Mesothelial cell of epicardium (in vitro differentiated cells): Measurements from ENCODE around the gene ATP6V0D1. TPM values are rescaled to one million over a fixed set of nuclear protein-coding genes. Genes with fewer than 3 reads are reported as not detected.
A peak's percentile ranks its signal among the peaks of the same experiment; 100 is the strongest.
"Not testable (repeated sequence)": the region's sequence is repeated elsewhere in the genome, so short reads cannot be mapped to it uniquely, and the experiment has no call there.

Experiments
- DNase-seq, 2 experiments: peaks; one replicate each; pipeline ENCODE4 v3.0.0; 2021; ENCODE audit warnings: low spot score in 2 of 2; ENCODE audit not compliant: unreplicated experiment in 2 of 2
- H3K27ac Mint-ChIP-seq: 2 replicates; pipeline ENCODE4 v1.8.0; 2021; ENCODE audit warnings: mixed read lengths
- H3K27me3 Mint-ChIP-seq: 2 replicates; pipeline ENCODE4 v1.8.0; 2021; ENCODE audit warnings: low read depth, mixed read lengths
- H3K36me3 Mint-ChIP-seq: 2 replicates; pipeline ENCODE4 v1.8.0; 2021; ENCODE audit warnings: mixed read lengths
- H3K4me1 Mint-ChIP-seq: 2 replicates; pipeline ENCODE4 v1.8.0; 2021; ENCODE audit warnings: mixed read lengths
- H3K4me3 Mint-ChIP-seq: 2 replicates; pipeline ENCODE4 v1.8.0; 2021; ENCODE audit warnings: mild to moderate bottlenecking, moderate library complexity, mixed read lengths
- H3K9me3 Mint-ChIP-seq: 2 replicates; pipeline ENCODE4 v1.8.0; 2021; ENCODE audit warnings: mixed read lengths
- CTCF ChIP-seq: fragments of 200-600 bp; sonication (generic); IDR thresholded peaks from one replicate; pipeline ENCODE4 v1.5.0; 2021; ENCODE audit warnings: antibody characterized with exemption; ENCODE audit not compliant: unreplicated experiment
- total RNA-seq: library from RNA; stranded (reverse); gene quantifications from 3 replicates; pipeline ENCODE4 v1.2.1, GENCODE V29; 2021

The ATP6V0D1 gene
- total RNA-seq, 1 donor from 2014 or later = 53.7 TPM

- Mint-ChIP-seq H3K4me3 (no peak overlapping the region), H3K9me3 (no peaks in the 10 kb centered on the region), H3K27me3 (peaks cover 1% of the 10 kb centered on the region), H3K27ac (no peak overlapping the region), H3K36me3 (no peaks in the 10 kb centered on the region), H3K4me1 (peaks cover 11% of the 10 kb centered on the region)
- TF ChIP-seq CTCF = no peak
- DNase-seq = no peak
Observed at GRCh38 chr16:67517661-67518423, 36.9 kb upstream of the ATP6V0D1 start.

GRCh38 chr16:67517155-67517445 is 36.1 kb upstream of the ATP6V0D1 start:
- Mint-ChIP-seq H3K9me3 (no peaks in the 10 kb centered on the region), H3K27ac (no peak overlapping the region), H3K27me3 (peaks cover 1% of the 10 kb centered on the region), H3K4me3 (no peak overlapping the region), H3K4me1 (peaks cover 11% of the 10 kb centered on the region), H3K36me3 (no peaks in the 10 kb centered on the region)
- no peak for TF ChIP-seq CTCF
- DNase-seq = no peak

GRCh38 chr16:67516296-67517154 is 35.6 kb upstream of the ATP6V0D1 start:
- Mint-ChIP-seq H3K27me3 (peaks cover 1% of the 10 kb centered on the region), H3K4me1 (peaks cover 9% of the 10 kb centered on the region), H3K27ac (no peak overlapping the region), H3K36me3 (no peaks in the 10 kb centered on the region), H3K4me3 (no peak overlapping the region), H3K9me3 (no peaks in the 10 kb centered on the region)
- TF ChIP-seq CTCF = no peak
- no peak for DNase-seq

GRCh38 chr16:67514382-67514828 is 33.4 kb upstream of the ATP6V0D1 start:
- no peak overlapping the region for H3K27ac Mint-ChIP-seq
- no peaks in the 10 kb centered on the region for H3K9me3 Mint-ChIP-seq
- TF ChIP-seq CTCF = peak; percentile 77
- peaks cover 5% of the 10 kb centered on the region for H3K4me1 Mint-ChIP-seq
- peak in 1 of 2 experiments; percentile 70 for DNase-seq
- H3K36me3 Mint-ChIP-seq = no peaks in the 10 kb centered on the region
- peaks cover under 1% of the 10 kb centered on the region for H3K27me3 Mint-ChIP-seq
- no peak overlapping the region for H3K4me3 Mint-ChIP-seq

- H3K9me3 Mint-ChIP-seq, DNase-seq, H3K4me3 Mint-ChIP-seq, H3K36me3 Mint-ChIP-seq, H3K27ac Mint-ChIP-seq, H3K27me3 Mint-ChIP-seq, H3K4me1 Mint-ChIP-seq: not testable (repeated sequence)
Observed at GRCh38 chr16:67513892-67514291, 32.9 kb upstream of the ATP6V0D1 start.

GRCh38 chr16:67509016-67509415 is 28.1 kb upstream of the ATP6V0D1 start:
- Mint-ChIP-seq H3K4me1 (peaks cover 2% of the 10 kb centered on the region), H3K4me3 (no peak overlapping the region), H3K27ac (no peak overlapping the region), H3K27me3 (peaks cover 10% of the 10 kb centered on the region), H3K9me3 (no peaks in the 10 kb centered on the region), H3K36me3 (no peaks in the 10 kb centered on the region)
- DNase-seq = no peak
- TF ChIP-seq CTCF = no peak
